DOHH2 (cell line): Measurements from ENCODE around the gene VSX1.

Experiments
- CTCF ChIP-seq: fragments of 200-600 bp; sonication (generic); IDR thresholded peaks from one replicate; pipeline ENCODE4 v1.5.1; 2014; ENCODE audit warnings: antibody characterized with exemption, mild to moderate bottlenecking, low read depth, low read length; ENCODE audit not compliant: poor library complexity, severe bottlenecking
- EZH2phosphoT487 ChIP-seq: fragments of 200-600 bp; sonication (generic); IDR thresholded peaks from 2 replicates; pipeline ENCODE4 v1.6.1; 2017; ENCODE audit warnings: borderline replicate concordance, mild to moderate bottlenecking, antibody characterized with exemption, low read length, moderate library complexity, mixed read lengths

GRCh38 chr20:25051386-25052155, 30.4 kb downstream of the VSX1 start:
- TF ChIP-seq CTCF (no peak), EZH2phosphoT487 (no peak)
